Fibroblast of lung (primary cell): ENCODE results near the gene DUS4L.

ENCODE experiments used
- CTCF ChIP-seq, 2 donors: IDR thresholded peaks in 1 of 2; conservative IDR thresholded peaks in 1 of 2; 1 replicate in 1 of 2; 2 replicates in 1 of 2; pipeline ENCODE4 v1.5.1; 2011 to 2012; ENCODE audit warnings: low read length in 2 of 2, control low read depth in 1 of 2, inconsistent platforms in 1 of 2, low read depth in 1 of 2, mild to moderate bottlenecking in 1 of 2
- EZH2 ChIP-seq: IDR thresholded peaks from 2 replicates; pipeline ENCODE4 v1.5.1; 2012; ENCODE audit warnings: low read length, control low read depth, mild to moderate bottlenecking; ENCODE audit errors: missing control alignments

GRCh38 chr7:107573537-107573936, 9.8 kb downstream of the DUS4L start:
- TF ChIP-seq CTCF (conservative IDR thresholded peaks at IDR 0.05 in 1 of 2, IDR thresholded peaks at IDR 0.05 in 1 of 2; ENCODE audit: low read depth in 1 of 2, low read length in 2 of 2), result no peak
- no peak for TF ChIP-seq EZH2
